GM12873 (cell line): ENCODE measurements around the gene ELOA.

Experiments used
- CTCF ChIP-seq: IDR thresholded peaks from 2 replicates; pipeline ENCODE4 v1.5.1; 2012; ENCODE audit warnings: low read depth, mild to moderate bottlenecking, moderate library complexity, low read length, control low read depth; ENCODE audit not compliant: insufficient read depth; ENCODE audit errors: missing control alignments

The ELOA gene

GRCh38 chr1:23776217-23776616 lies 32.9 kb downstream of the ELOA start:
- no peak for TF ChIP-seq CTCF

GRCh38 chr1:23777979-23778814 lies 34.9 kb downstream of the ELOA start, which contains the start of gene PITHD1:
Gene PITHD1, plus strand, starts transcription at chr1:23778418. Its CDS starts 98 bp downstream, at chr1:23778516.
- no peak for TF ChIP-seq CTCF

- no peak for TF ChIP-seq CTCF
These were observed 36.6 kb downstream of the ELOA start for GRCh38 chr1:23779826-23780371.

GRCh38 chr1:23784846-23785245 lies 41.6 kb downstream of the ELOA start:
- no peak for TF ChIP-seq CTCF

GRCh38 chr1:23787701-23788100 lies 44.4 kb downstream of the ELOA start:
- no peak for TF ChIP-seq CTCF

GRCh38 chr1:23788695-23789094 lies 45.4 kb downstream of the ELOA start:
- no peak for TF ChIP-seq CTCF

- no peak for TF ChIP-seq CTCF
These were observed 47.6 kb downstream of the ELOA start, which contains the start of gene LYPLA2 for GRCh38 chr1:23790696-23791515. Gene LYPLA2, plus strand, starts transcription at chr1:23791145. Its CDS starts 1,538 bp downstream, at chr1:23792683.
